NOMO-1 treated with DMSO at 0.1 percent for 48 hours (cell line): Measurements from ENCODE around the gene NEDD4.
"Not testable (repeated sequence)": the region's sequence is repeated elsewhere in the genome, so short reads cannot be mapped to it uniquely, and the experiment has no call there.

Experiments
- DNase-seq: peaks from one replicate; lab custom pipeline; 2025; ENCODE audit not compliant: unreplicated experiment; lab: John Stamatoyannopoulos, UW

The NEDD4 gene

GRCh38 chr15:55897560-55898336 is 95.7 kb downstream of the NEDD4 start:
- DNase-seq = no peak

DNA sequence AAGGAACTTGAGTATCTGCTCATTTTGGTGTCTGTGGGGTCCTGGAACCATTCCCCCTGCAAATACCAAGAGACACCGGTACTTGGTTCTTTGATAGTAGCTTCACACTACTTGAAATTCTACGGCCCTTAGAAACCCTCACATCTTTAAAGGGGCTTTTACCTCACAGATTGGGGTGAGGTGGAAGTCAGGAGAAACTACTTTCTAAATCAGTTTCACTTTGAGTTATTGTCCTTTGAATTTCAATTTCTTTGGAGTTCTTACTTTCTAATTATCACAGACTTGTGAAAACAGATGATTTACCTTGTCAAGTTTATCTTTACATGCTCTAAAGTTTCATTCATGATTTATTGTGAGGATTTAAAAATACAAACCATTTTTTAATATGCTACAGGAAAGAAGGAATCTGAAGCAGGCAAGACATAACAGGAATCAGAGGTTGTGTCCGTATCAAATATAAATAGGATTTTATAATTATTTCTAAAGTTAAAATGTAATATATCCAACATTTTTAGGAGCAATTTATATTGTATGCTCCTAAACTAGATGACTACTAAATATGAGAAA is 98.9 kb downstream of the NEDD4 start:
- no peak for DNase-seq

GRCh38 chr15:55893852-55894251 is 99.6 kb downstream of the NEDD4 start:
- DNase-seq = no peak

- DNase-seq = no peak
These were observed 102.2 kb downstream of the NEDD4 start for GRCh38 chr15:55891196-55891595.

DNA sequence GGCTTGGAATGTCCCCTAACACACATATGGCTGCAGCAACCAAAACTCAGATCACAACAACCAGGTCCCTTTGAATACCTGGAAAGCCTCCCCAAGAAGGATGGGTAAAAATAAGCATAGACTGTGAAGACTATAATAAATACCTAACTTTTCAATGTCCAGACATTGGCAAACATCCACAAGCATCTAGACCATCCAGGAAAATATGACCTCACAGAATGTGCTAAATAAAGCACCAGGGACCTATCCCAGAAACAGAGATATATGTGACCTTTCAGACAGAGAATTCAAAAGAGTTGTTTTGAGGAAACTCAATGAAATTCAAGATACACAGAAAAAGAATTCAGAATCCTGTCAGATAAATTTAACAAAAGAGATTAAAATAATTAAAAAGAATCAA is 109.2 kb downstream of the NEDD4 start:
- no peak for DNase-seq

DNA sequence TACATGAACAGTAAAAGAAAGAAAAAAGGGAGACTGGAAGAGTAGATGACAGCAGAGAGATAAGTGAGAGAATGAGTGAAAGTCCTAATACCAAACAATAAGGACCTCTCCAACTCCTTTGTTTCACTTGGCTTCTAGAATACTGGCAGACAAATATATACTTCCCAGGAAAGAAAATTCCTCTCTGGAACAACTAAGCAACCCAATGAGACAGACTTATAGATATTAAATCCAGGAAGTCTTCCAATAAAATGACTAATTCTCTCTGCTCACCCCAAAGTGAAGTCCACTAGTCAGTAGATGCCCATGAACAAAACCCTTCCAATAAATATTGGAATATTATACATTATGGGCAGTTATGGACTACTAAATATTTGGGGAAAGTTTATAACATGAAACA is 114.2 kb downstream of the NEDD4 start:
- DNase-seq = no peak

DNA sequence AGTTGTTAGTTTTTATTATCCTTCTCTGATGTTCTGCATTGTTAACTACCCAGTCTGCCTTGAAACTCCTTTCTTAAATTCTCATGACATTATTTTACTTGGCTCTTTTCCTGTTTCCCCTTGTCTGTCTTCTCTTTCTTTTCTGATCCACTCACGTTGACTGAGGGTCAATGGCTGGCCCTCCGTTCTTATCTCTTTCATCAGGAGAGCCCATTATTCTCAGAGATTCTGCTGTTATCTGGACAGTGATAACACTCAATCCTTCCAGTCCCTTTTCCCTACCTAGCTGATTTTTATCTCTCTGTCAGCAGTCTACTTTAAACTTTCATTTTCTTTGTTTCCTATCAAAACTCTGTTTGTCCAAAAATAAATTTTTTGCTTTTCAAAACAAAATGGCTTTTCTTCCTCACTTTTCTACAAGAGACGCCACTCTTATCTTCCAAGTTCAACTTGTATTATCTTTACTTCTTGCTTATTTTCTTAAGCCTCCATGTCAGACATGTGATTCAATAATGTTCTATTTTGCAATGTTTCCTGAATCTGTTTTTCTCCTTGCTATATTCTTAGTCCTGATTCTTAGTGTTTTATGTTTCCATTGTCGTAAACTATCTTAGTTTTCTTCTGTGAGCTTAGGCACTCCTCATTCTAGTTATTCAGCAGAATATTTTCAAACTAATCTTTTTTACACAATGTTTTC is 120.2 kb downstream of the NEDD4 start:
- DNase-seq = no peak

DNA sequence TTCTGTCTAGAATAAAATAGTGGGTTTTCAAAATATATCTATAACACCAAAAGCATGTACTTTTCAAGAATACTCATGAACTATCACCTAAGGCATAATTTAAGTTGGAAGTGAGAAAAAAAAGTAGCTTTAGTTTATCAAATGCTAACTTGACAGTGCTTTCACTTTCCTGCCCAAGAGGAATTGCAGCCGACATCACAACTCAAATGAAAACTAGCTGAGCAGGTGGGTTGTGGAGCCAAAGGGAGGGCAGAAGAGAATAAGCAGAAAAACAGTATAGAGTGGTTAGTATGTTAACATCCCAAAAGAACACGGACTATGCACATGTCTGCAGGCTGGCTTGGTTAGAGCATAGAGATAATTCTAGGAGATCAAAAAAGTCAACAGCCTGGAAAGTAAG is 120.9 kb downstream of the NEDD4 start:
- no peak for DNase-seq

DNA sequence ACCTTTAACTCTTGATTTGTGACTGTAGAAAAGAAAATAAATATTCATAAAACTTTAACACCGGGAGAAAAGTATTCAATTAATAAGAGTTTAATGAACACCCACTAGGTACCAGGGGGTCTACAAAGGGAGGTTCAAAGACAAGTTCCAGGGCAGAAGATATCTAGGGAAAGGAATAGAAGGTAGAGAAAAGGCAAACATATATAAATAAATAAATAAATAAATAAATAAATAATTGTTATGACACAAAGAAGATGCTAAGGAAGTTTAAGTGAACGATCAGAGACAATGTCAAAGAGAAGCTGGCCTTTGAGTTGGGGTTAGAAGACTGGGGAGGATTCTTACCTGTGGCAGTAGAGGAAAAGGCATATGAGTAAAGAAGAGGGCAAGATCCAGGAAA is 123.8 kb downstream of the NEDD4 start:
- DNase-seq = no peak

GRCh38 chr15:55868707-55869106 is 124.7 kb downstream of the NEDD4 start:
- no peak for DNase-seq

DNA sequence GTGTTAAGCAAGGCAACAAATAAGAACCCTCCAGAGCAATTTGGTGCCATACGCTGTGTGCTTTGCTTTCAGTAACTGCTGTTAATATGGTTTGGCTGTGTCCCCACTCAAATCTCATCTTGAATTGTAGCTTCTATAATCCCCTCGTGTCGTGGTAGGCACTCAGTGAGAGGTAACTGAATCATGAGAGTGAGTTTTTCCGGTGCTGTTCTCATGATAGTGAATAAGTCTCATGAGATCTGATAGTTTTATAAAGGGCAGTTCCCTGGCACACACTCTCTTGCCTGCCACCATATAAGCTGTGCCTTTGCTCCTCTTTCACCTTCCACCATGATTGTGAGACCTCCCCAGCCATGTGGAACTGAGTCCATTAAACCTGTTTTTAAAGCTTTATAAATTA is 125.1 kb downstream of the NEDD4 start:
- not testable (repeated sequence) for DNase-seq

GRCh38 chr15:55863911-55864310 is 129.5 kb downstream of the NEDD4 start:
- DNase-seq = no peak

DNA sequence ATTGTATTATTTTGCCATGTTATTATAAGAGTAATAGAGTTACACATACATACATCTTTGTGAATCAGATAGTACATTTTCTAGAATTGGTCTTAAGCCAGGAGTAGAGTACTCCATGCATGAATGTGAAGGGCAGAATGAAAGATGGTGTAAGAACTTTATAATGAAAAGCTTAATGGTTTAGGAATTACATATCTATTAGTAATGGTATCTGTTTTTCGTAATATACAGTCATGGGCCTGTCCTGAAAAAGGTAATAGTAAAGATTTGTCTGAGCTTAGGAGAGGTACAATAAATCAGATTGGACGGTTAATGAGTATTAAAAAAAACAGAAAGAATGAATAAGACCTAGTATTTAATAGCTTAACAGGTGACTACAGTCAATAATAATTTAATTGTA is 132.3 kb downstream of the NEDD4 start:
- no peak for DNase-seq

- no peak for DNase-seq
These were observed 132.9 kb downstream of the NEDD4 start for GRCh38 chr15:55860468-55860867.

GRCh38 chr15:55859681-55860080 is 133.7 kb downstream of the NEDD4 start:
- DNase-seq = no peak

- no peak for DNase-seq
These were observed 134.8 kb downstream of the NEDD4 start for GRCh38 chr15:55858661-55859060.

DNA sequence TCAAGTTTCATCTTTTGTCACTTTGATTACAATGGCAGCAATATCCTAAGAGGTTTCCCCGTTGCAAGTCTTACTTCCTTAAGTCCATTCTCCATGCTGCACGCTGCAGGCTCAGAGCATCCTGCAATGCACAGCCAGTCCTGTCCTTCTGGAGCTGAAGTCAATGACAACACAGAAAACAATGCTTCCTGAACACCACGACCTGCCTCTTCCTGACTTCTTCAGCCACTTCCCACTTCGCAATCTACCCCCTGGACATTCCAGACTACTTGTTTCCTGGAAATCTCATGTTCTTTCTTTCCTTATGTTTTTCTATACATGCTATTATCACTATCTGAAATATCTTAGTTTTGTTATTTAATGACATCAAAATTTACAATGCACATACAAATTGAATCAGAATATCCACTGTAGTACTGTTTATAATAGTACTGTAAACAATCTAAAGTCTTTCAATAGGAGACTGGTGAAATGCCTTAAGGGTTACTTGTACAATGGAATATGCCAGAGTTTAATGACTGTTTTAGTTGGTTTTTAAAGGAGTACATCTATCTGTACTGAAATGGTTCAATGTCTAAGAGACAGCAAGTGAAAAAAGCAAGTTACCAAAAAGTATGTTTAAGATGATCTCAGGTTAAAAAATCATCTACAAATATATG is 136.8 kb downstream of the NEDD4 start:
- DNase-seq = no peak

- no peak for DNase-seq
These were observed 140.3 kb downstream of the NEDD4 start for GRCh38 chr15:55853134-55853533.

DNA sequence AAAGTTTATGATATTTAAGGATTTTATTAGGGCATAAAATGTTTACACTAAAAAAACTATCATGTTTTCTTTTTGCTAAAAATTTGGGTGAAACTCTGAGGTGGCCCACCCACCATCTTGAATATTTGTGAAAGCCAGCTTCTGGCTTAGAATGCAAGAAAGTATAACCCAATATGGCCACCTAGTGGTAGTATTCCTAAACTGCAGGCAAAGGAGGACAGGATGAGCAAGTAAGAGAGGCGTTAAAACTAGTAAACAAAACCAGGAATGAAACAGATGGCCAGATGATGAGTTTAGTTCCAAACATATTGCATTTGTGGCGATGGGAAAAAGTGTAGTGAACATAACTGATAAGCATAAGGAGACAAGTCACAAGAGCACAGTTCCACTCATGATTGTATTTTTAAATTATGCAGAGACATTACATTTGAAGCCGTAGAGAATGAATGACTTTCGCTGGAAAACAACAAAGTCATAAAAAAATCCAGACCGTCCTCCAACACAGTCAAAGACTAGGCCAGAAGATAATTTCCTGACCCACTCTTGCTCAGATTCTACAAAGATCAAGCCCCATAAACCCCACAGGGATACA is 147.2 kb downstream of the NEDD4 start:
- peak; percentile 34 for DNase-seq

GRCh38 chr15:55842897-55843296 is 150.5 kb downstream of the NEDD4 start:
- not testable (repeated sequence) for DNase-seq

DNA sequence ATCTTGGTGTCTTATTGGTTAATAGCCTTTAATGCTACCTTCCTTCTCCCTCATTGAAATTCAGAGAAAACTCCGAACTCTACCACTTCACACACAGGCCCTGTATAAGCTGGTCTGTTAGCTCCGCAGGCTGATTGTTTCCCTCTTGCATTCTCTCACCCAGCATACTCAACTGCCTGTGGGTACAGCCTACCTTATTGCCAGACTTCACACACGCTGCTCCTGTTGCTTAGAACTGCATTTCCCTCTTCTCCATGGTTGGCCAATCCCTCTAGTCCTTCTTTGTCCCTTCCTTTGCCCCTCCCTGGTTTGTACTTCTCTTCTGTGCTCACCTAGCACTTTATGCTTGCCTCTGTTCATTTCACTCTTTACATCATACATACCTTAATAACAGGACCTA is 157.5 kb downstream of the NEDD4 start:
- DNase-seq = no peak
